CD4-positive, alpha-beta T cell treated with Interleukin-4 for 1 hour (primary cell): ENCODE results near the gene GRHL1.
"Not testable (repeated sequence)": the region's sequence is repeated elsewhere in the genome, so short reads cannot be mapped to it uniquely, and the experiment has no call there.

Source experiments
- DNase-seq, 2 donors: peaks; one replicate each; pipeline ENCODE4 v3.0.0-alpha.2; 2020 to 2022

The GRHL1 gene

GRCh38 chr2:10010861-10011605, 59.5 kb downstream of the GRHL1 start:
- not testable (repeated sequence) for DNase-seq

- DNase-seq: not testable (repeated sequence)
Measured at GRCh38 chr2:10011606-10012325, 60.3 kb downstream of the GRHL1 start.

GRCh38 chr2:10012366-10012962, 61.0 kb downstream of the GRHL1 start:
- DNase-seq: not testable (repeated sequence)

- DNase-seq: no peak
Measured at GRCh38 chr2:10012963-10013461, 61.5 kb downstream of the GRHL1 start.

- not testable (repeated sequence) for DNase-seq
Measured at GRCh38 chr2:10013651-10014417, 62.3 kb downstream of the GRHL1 start.

- DNase-seq: no peak
Measured at GRCh38 chr2:10014418-10015190, 63.1 kb downstream of the GRHL1 start.

GRCh38 chr2:10015376-10015989, 64.0 kb downstream of the GRHL1 start:
- DNase-seq: not testable (repeated sequence)

GRCh38 chr2:10016001-10016801, 64.7 kb downstream of the GRHL1 start:
- no peak for DNase-seq

- DNase-seq: no peak
Measured at GRCh38 chr2:10016802-10017258, 65.3 kb downstream of the GRHL1 start.

GRCh38 chr2:10017313-10017941, 65.9 kb downstream of the GRHL1 start:
- no peak for DNase-seq

- DNase-seq: no peak
Measured at GRCh38 chr2:10019174-10019573, 67.7 kb downstream of the GRHL1 start.

GRCh38 chr2:10019602-10020400, 68.3 kb downstream of the GRHL1 start:
- no peak for DNase-seq

- no peak for DNase-seq
Measured at GRCh38 chr2:10022041-10022421, 70.5 kb downstream of the GRHL1 start.

- DNase-seq: no peak
Measured at GRCh38 chr2:10022445-10022844, 71.0 kb downstream of the GRHL1 start.

GRCh38 chr2:10022966-10023662, 71.6 kb downstream of the GRHL1 start:
- DNase-seq: no peak

GRCh38 chr2:10026940-10027569, 75.6 kb downstream of the GRHL1 start:
- DNase-seq: no peak

GRCh38 chr2:10027660-10028330, 76.3 kb downstream of the GRHL1 start:
- no peak for DNase-seq
